Right lung (tissue), 5 donors: Measurements from ENCODE around the gene SLC37A1. TPM values are rescaled to one million over a fixed set of nuclear protein-coding genes. Genes with fewer than 3 reads are reported as not detected.

Experiments used
- DNase-seq, 2 donors: peaks; one replicate each; pipeline ENCODE4 v3.0.0-alpha.2; 2013
- polyA plus RNA-seq, 5 donors: library from polyadenylated mRNA; unstranded; fragments of 120-200 nt; gene quantifications; one replicate each; pipeline versions ENCODE4 v1.2.1 to v1.2.3, GENCODE V29; 2013; ENCODE audit warnings: inconsistent platforms in 1 of 5, low replicate concordance in 1 of 5; ENCODE audit not compliant: insufficient read length in 5 of 5, insufficient read depth in 1 of 5

Gene SLC37A1
- polyA plus RNA-seq, 5 donors: 8.8 to 11.6 (median 9.8) TPM

DNA sequence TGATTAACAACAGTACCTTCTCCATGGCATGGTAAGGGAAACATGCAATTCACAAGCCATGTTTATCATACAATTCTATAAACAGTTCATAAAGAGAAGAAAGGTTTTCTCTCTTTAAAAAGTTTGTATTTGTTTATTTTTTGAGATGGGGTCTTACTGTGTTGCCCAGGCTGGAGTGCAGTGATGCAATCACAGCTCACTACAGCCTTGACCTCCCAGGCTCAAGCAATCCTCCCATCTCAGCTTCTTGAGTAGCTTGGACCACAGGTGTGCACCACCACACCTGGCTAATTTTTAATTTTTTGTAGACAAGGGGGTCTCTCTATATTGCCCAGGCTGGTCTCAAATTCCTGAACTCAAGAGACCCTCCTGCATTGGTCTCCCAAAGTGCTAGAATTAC, 28.0 kb downstream of the SLC37A1 start:
- DNase-seq: no peak

DNA sequence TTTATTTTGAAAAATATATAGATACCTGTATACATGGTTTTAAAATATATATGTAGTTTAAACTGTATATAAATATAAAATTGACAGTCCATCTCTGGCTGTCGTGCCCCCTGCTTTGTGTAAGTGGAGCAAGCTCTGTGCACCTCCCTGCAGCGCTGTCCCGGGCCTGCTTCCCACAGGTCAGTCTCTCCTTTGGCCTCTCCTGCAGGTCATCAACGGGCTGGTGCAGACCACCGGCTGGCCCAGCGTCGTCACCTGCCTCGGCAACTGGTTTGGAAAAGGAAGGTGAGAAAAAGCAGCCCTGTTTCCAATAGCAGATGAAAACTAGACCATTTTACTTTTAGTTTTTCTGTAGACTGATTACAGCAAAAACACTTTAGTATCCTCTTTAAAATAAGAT, 28.5 kb downstream of the SLC37A1 start:
- no peak for DNase-seq

DNA sequence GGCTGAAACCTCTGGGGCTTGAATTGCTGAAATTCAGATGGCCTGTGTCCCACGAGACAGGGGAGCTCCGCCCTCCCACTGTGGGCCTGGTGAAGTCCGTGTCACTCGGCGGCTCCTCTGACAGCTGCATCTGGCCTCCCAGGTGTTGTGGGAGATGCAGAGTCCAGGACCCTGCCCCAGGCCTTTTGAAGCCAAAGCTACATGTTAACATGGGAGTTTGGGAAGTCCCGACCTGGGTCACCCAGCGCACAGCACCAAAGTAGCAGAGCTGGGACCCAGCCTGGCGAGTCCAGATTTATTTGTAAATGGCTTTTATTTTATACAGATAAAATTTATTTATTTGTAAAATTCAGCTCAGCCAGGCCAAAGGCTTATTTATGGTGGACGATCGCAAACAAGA, 28.9 kb downstream of the SLC37A1 start:
- no peak for DNase-seq

DNA sequence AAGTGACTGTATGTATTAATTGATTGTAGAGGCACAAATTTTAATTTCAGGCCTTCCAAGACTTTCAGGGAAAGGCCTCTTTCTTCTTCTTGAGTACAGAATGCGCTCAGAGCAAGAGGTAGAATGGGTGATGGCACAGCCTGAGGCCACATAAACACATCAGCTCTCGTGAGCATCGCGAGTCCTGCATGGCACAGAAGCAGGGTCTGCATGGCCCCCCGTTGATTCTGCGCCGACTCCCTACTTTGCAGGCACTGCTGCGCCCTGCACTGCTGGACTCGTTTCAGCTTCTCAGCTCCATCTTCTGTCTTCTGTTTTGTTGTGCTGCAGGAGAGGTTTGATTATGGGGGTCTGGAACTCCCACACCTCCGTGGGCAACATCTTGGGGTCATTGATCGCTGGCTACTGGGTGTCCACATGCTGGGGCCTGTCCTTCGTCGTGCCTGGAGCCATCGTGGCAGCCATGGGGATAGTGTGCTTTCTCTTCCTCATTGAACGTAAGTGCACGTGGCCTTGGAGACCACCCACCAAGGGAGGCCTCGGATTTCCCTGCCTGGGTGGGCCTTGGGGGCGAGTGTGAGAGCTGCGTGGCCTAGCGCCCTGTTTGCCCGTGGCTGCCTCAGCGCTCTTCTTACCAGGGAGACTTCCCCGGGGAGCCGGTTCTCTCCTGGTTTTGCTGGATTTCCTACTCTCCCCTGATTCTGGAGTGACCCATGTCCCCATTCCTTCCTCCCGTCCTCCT, 29.6 kb downstream of the SLC37A1 start:
- DNase-seq: no peak

DNA sequence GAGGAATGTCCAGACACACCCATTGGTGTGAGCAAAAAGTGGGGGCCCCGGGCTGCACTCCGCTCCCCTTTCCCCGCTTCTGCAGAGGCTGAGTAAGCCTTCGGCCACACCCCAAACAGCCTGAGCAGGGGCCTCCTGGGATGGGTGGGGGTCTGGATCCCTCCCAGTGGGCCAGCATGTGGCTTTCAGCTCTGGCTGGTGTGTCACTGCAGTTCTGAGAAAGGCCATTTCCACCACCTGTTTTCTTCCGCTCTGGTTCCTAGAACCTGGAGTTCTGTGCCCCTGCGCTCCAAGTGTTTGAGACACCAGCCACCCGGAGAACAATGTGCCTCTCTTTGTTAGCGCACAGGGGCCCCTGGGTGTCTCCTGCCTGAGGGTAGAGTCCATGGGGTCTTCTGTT, 30.9 kb downstream of the SLC37A1 start:
- no peak for DNase-seq

DNA sequence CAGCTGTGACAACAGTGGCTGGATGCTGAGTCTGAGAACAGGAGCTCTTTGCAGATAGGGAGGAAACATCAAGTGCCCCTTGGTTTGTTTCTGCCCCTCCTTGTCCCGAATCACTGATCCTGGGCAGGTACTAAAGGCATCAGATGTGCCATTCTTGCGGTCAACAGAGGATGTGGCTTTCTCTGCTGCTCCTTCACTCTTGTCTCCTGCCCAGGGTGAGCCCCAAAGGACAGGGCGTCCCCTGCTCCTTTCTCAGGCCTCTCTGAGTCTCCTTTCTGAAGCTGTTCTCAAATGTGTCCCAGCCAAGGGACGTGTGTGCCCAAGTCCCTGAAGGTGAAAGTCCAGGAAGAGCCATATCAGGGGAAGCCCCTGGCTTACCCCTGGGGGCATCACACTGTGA, 31.7 kb downstream of the SLC37A1 start:
- DNase-seq: no peak

DNA sequence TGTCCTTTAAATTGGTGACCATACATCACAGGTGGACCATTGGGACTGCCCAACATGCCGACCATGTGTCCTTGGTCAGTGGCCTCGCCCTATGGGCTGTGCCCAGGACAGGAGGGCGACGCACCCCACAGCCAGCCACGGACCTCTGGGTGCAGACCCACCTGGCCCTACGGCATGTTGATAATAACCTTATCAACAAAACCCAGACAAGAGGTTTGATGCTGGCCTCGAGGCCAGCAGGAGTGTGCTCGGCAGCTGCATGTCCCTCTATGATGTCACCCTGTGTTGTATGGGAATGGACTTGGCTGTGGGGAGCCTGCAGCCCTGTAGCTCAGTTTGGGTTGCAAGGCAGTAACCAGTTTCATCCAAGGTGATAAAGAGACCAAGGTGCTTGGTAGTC, 32.1 kb downstream of the SLC37A1 start:
- DNase-seq: no peak

DNA sequence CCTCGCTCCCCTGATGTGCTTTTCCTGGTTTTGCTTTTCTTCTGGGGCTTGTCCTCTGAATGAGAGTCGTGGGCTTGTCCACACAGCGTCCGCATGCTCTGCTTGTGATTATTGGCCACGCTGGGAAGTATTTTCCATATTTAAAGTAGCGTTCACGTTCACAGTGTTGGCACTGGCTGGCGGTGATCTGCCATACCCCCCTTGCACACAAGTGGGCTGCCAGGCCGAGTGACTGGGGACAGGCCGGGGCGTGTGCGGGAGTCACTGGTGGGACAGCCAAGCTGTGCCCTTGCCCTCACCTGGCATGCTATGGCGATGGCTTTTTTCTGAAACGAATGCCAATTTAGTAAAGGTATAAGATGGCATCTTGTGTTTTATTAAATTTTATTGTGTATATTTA, 32.8 kb downstream of the SLC37A1 start:
- no peak for DNase-seq

DNA sequence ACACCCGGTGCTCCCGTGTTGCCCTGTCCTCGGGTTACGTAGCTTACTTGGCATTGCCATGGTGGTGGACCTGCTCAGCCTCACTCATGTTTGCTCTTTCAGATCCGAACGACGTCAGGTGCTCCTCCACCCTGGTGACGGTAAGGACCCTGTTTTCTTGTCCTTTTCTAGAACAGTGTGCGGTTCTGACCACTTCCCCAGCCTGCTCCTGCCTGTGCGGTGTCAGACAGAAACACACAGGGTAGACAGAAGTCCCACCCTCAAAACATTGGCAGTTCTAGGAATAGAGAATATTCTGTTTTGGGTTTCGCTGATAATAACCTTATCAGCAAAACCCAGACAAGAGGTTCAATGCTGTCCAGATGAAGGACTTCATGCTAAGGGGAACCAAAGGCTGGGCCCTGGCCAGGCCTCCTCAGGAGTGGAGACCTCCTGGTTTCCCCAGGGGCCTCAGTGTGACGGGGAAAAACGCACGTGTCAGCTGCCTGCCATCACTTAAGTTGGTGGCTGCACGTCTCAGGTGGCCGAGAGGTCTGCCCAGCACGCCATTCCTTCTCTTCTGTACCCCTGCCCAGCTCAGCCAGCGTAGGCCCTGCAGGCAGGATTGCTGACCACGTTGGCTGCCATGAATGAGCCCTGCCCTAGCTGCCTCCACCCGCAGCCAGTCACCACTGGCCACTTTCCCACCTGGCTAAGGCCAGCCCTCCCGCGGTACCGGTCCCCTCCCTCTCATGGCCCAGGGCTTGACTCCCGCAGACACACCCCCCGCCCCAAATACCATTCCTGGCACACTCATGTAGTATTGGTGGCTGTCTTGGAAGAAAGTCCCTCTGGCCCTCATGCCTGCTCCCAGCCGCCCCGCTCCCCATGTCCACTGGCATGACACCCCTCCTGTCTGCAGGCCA, 33.6 kb downstream of the SLC37A1 start:
- no peak for DNase-seq

DNA sequence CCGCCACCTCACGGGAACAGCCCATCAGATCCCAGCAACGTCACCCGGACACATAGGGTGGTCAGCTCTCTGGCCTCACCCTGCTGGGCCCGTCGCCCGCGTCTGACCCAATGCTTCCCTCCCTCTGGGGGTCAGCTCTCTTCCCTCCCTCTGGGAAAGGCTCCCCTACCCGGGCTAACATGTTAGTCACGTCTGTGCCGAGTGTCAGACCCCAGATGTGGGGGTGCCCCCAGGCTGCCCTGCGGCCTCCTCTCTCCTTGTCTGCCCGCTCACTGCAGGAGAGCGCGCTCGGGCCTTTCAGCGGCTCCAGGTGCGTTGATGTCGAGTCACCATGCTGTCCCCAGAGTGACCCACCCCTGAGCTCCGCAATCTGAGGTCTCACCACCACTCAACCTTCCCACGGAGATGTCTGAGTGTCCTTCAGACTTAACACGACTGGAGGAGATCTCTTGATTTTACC, 34.3 kb downstream of the SLC37A1 start:
- DNase-seq: no peak

DNA sequence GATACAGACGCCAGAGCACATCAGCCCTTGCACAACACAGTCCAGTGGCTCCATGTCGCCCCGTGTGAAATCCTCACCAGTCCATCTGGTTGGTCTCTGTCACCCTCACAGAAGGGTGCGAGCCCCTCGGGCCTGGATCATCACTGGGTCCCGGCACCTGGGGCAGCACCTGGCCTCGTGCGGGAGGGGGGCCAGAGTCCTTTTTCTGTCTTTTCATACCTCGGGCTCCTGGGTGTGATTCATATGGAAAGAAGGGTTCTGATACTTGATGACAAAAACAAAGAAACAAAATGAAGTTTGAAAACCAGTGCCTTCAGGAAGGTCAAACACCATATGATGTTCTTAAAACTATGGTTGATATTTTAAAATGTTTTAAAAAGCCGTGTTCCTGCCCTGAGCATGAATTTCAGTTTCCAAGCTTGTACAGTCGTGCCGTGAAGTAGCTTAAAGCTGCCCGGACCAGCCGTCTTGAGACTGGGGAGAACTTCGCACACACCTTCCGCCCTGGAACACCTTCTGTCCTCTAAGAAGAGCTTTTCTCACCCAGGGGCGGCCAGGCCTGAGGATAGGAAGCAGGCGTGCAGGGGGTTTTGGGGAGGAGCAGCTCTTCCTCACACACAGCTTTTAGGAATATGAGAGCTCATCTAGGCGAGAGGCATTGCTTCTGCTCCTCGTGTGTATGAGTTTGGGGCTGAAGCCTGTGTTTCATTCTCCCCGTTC, 35.2 kb downstream of the SLC37A1 start:
- DNase-seq: no peak

DNA sequence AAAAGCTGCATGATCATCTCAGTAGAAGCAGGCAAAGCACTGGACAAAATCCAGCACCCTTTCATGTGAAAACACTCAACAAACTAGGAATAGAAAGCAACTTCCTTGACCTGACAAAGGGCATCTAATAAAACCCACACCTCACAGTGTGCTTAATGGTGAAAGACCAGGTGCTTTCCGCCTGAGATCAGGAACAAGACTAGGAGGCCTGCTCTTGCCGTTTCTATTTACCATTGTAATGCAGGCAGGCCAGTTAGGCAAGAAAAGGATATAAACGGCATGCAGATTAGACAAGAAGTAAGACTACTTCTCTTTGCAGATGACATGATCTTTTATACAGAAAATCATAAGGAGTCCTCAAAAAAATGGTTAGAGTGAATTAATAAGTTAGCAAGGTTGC, 37.2 kb downstream of the SLC37A1 start:
- no peak for DNase-seq

DNA sequence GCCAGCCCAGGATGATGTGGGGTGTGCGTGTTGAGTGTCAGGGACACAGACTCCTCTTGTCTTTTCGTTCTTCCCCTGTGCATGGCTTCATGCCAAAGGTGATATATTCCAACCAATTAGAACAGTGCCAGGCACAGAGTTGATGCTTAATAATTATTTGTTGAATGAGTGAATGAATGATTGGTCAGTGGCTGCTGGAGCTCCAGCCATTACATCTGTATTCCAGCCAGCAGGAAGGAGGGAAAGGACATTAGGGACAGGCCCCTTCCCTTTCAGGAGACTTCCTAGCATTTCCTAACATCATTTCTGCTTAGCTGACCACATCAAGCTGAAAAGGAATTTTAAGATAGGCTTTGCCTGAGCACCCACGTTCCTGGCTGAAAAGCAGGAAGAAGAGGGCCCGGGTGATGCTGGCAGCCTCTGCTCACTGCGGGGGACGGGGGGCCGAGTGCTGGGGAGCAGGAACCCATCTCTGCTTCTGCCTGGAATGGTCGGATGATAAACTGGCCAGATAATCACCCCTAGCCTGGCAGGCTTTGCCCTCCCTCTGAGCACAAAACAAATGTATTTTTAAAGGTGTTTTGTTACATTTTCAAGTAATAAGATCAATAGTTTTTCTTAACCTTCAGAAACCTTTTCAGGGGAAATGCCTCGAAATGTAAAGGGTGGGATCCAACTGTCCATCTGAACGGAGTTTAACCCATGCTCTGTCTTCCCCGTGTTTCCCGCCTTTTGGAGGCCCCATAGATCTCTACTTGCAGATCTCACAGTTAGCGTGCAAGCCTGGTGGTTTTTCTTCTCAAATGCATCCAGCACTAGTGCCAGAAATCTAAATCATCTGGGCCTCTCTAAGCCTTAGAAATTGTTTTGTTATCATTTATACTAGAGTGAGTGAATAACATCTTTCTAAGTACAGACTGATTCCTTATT, 39.0 kb downstream of the SLC37A1 start:
- no peak for DNase-seq

DNA sequence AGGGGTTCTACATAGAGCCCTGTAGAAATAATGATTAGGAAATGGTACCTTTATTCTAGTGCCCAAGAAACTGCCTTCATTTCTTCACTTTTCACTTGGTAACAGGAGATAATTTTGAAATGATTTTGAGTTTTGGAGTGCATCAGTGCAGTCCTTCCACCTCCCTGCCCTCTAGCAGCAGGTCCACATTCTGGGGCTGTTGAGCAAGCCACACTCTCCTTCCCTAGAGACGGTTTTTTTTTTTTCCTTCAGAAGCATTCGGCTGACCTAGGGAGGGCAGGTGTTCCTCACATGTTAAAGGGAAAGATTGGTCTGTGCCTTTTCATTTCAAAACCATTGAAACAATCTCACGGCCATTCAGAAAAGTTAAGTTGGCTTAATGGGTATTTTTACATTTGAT, 39.8 kb downstream of the SLC37A1 start:
- DNase-seq: no peak

DNA sequence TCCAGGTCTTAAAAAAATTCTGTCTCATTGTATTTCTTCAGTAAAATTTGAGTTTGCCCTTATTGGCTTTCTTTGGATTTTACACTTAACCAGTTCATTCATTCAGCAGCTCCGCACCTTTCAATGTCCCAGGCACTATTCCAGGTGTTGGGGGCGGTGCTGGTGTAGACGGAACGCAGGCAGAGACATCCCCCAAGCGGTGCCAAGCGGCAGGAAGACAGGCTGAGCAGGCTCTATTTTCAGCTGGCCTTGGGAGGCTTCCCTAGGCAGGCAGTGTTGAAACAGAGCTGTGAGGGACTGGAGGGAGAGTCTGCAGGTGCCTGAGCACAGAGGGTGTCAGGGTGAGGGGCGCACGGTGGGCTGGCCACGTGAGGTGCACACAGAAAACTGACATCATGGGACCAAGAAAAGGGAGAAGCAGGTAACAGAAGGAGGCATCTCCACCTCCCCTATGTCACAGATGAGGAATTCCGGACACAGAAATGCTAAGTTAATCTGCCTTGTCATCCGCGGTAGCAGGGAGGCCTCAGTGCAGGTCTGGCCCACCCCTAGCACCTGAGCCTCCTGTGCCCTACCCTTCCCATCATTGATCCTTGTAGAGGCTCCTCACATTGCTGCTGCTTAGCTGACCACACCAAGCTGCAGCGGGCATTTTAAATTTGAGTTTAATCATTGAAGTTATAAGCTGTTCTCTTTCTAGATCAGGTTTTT, 40.8 kb downstream of the SLC37A1 start:
- no peak for DNase-seq

DNA sequence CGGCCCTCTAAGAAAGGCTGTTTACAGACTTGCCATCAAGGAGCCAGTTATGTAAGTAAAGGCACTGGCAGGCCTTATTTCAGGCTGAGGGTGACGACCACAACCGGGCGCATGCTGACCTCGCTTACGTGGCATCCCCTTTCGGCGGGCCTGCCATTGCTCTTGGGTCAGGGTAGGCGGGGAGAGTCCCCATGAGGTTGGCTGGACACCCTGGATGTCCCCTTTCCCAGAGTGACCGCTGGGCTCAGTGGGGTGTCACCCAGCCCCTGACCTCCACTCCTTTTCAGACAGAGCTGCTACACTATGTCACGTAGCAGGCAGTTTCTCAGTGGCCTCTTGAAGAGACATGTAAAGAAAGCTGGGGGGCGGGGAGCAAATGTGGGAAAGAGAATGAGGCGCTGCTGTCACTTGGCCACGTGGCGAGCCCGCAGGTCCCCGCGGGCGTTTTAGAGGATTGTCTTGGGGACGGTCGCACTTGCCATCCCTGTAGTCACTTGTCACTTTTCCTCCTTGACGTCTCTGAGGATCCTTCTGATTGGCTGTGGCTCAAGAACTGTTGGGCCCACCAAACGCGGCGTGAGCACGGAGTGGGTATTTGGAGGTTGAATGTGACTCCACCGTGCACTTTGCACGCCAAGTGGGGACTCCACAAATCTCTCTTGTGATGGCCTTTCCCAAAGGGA, 42.2 kb downstream of the SLC37A1 start:
- DNase-seq: no peak

DNA sequence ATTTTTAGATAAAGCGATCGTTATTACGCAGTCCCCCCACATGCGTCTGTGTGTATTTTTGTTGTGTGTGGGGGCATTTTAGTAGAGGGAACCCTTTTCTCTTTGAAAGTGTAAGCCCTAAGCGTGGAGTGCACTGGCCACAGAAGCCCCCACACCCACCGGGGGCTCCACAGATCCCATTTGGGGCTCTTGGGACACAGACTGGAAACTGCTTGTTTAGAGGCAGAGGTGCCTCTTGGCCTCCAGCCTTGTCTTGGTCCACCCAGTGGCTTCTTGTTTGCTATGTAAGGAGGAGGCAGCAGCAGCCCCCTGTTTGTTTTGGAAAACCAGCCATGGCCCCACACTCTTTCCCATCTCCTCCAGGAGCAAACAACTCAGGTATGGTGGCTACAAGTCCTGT, 42.8 kb downstream of the SLC37A1 start:
- DNase-seq: no peak

DNA sequence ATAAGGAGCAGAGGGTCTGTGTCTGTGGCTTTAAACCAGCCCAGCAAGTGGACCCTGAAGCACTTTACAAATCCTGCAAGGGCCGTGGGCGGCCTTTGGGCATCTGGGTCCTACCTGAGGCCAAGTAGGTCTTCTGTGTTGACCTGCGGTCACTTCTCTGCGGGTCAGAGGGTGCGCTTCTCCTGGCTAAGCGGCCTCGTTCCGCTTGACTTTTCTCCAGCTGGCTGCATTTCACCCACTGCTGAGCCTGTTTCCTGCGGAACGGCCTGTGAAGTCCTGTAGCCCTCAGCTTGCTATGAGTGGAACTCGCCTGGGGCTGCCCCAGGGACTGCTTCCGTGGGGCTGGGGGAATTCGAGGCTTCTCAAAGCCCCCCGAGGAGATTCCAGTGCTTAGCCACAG, 43.3 kb downstream of the SLC37A1 start:
- DNase-seq: no peak

DNA sequence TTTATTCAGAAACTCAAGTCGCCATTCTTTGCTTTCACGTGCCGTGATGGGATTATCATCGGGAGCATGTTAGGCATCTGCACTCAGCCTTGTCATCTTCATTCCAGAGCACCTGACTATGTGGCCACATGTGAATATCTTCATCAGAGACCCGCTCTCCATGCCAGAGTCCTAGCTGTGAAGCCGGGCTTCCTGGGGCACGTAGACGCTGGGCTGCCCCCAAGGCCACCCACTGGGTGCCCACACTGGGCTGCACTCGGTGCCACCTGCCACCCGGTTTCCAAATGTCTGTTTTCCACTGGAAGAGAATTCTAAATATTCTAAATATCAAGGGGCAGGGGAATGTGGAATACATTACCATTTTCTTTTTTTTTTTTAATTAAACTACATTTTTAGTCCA, 43.8 kb downstream of the SLC37A1 start:
- DNase-seq: no peak

DNA sequence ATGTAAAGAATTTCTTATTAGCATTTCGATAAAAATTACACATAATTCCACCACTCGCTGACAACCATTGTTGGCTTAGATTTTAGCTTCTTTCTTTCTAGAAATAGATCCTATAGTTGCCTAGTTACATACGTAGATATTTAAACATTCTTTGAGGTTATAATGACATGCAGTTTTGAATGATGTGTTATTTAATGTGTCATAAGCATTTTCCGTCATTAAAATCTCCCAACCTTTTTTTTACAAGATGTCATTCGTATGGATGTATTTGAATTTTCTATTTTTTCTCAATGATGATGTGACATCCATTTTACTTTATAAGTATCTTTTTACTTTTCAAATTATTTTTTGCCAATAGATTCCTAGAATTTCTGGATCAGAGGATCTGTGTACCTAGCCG, 44.7 kb downstream of the SLC37A1 start:
- no peak for DNase-seq
